Mesenchymal stem cell (in vitro differentiated cells and primary cell): ENCODE measurements around the gene TTBK1. TPM values are rescaled to one million over a fixed set of nuclear protein-coding genes. Genes with fewer than 3 reads are reported as not detected.

Experiments
- DNase-seq: peaks from one replicate; pipeline ENCODE4 v3.0.0-alpha.2; 2013
- H2AFZ ChIP-seq: one replicate; pipeline ENCODE4 v1.6.1; 2013; ENCODE audit warnings: low read depth, mild to moderate bottlenecking, control low read depth, inconsistent platforms, low read length, moderate library complexity
- H2AK5ac ChIP-seq: 2 replicates; pipeline ENCODE4 v1.6.1; 2013; ENCODE audit warnings: low read length, moderate library complexity, mild to moderate bottlenecking, inconsistent platforms; ENCODE audit not compliant: severe bottlenecking
- H2BK120ac ChIP-seq: one replicate; pipeline ENCODE4 v1.6.1; 2013; ENCODE audit warnings: low read depth, mild to moderate bottlenecking, inconsistent platforms, low read length, moderate library complexity
- H2BK12ac ChIP-seq, 2 experiments: one replicate each; pipeline ENCODE4 v1.6.1; 2013; ENCODE audit warnings: inconsistent platforms in 2 of 2, low read length in 2 of 2, mild to moderate bottlenecking in 2 of 2, moderate library complexity in 2 of 2, control low read depth in 1 of 2
- H2BK15ac ChIP-seq: one replicate; pipeline ENCODE4 v1.6.1; 2013; ENCODE audit warnings: mild to moderate bottlenecking, low read depth, inconsistent platforms; ENCODE audit not compliant: poor library complexity, severe bottlenecking
- H2BK5ac ChIP-seq: 2 replicates; pipeline ENCODE4 v1.6.1; 2013; ENCODE audit warnings: low read depth, mild to moderate bottlenecking, low read length, control low read depth, inconsistent platforms; ENCODE audit not compliant: poor library complexity, severe bottlenecking
- H3K14ac ChIP-seq, 2 experiments: one replicate each; pipeline ENCODE4 v1.6.1; 2013; ENCODE audit warnings: inconsistent platforms in 2 of 2, low read length in 2 of 2, control low read depth in 1 of 2, mild to moderate bottlenecking in 1 of 2, moderate library complexity in 1 of 2
- H3K18ac ChIP-seq, 2 experiments: one replicate each; pipeline ENCODE4 v1.6.1; 2013; ENCODE audit warnings: inconsistent platforms in 2 of 2, low read length in 2 of 2, control low read depth in 1 of 2, low read depth in 1 of 2, mild to moderate bottlenecking in 1 of 2
- H3K23ac ChIP-seq, 2 experiments: one replicate each; pipeline ENCODE4 v1.6.1; 2013; ENCODE audit warnings: inconsistent platforms in 2 of 2, low read length in 2 of 2, mild to moderate bottlenecking in 2 of 2, moderate library complexity in 2 of 2, control low read depth in 1 of 2
- H3K27ac ChIP-seq: 2 replicates; pipeline ENCODE4 v1.5.1; 2013; ENCODE audit warnings: mild to moderate bottlenecking, moderate library complexity, low read length, control low read depth, inconsistent platforms; ENCODE audit not compliant: poor library complexity, severe bottlenecking
- H3K27me3 ChIP-seq, 2 experiments: 2 replicates each; pipeline versions ENCODE4 v1.6.1 to v1.7.0; 2013; ENCODE audit warnings: low read length in 2 of 2, mild to moderate bottlenecking in 2 of 2, moderate library complexity in 2 of 2, control low read depth in 1 of 2, inconsistent platforms in 1 of 2; ENCODE audit not compliant: control insufficient read depth in 1 of 2, insufficient read depth in 1 of 2
- H3K36me3 ChIP-seq, 2 experiments: 2 replicates each; pipeline versions ENCODE4 v1.6.1 to v1.7.0; 2013; ENCODE audit warnings: low read length in 2 of 2, control low read depth in 1 of 2, inconsistent platforms in 1 of 2, low read depth in 1 of 2, mild to moderate bottlenecking in 1 of 2; ENCODE audit not compliant: insufficient read depth in 2 of 2, control insufficient read depth in 1 of 2
- H3K4ac ChIP-seq, 2 experiments: one replicate each; pipeline ENCODE4 v1.6.1; 2013; ENCODE audit warnings: inconsistent platforms in 2 of 2, low read length in 2 of 2, mild to moderate bottlenecking in 2 of 2, moderate library complexity in 2 of 2, control low read depth in 1 of 2, low read depth in 1 of 2
- H3K4me1 ChIP-seq: 2 replicates; pipeline ENCODE4 v1.6.1; 2013; ENCODE audit warnings: low read depth, low read length, control low read depth; ENCODE audit not compliant: control insufficient read depth, insufficient read depth
- H3K4me2 ChIP-seq: 2 replicates; pipeline ENCODE4 v1.6.1; 2013; ENCODE audit warnings: low read length, mild to moderate bottlenecking, inconsistent platforms; ENCODE audit not compliant: poor library complexity, severe bottlenecking
- H3K4me3 ChIP-seq, 2 experiments: 2 replicates each; pipeline versions ENCODE4 v1.5.1 to v1.7.0; 2013; ENCODE audit warnings: low read length in 2 of 2, mild to moderate bottlenecking in 2 of 2, control low read depth in 1 of 2, low read depth in 1 of 2; ENCODE audit not compliant: insufficient read depth in 1 of 2
- H3K79me1 ChIP-seq: replicated peaks from 2 replicates; pipeline ENCODE4 v1.6.1; 2013; ENCODE audit warnings: mild to moderate bottlenecking, control low read depth, low read length, inconsistent platforms; ENCODE audit not compliant: poor library complexity, severe bottlenecking
- H3K9ac ChIP-seq: 2 replicates; pipeline ENCODE4 v1.7.0; 2013; ENCODE audit warnings: mild to moderate bottlenecking, low read length, moderate library complexity
- H3K9me3 ChIP-seq: 2 replicates; pipeline ENCODE4 v1.7.0; 2013; ENCODE audit warnings: mild to moderate bottlenecking, low read length; ENCODE audit not compliant: control insufficient read depth
- H4K8ac ChIP-seq: one replicate; pipeline ENCODE4 v1.6.1; 2013; ENCODE audit warnings: inconsistent platforms, mild to moderate bottlenecking, low read length, moderate library complexity
- H4K91ac ChIP-seq: one replicate; pipeline ENCODE4 v1.6.1; 2013; ENCODE audit warnings: mild to moderate bottlenecking, low read length, inconsistent platforms
- WGBS: methylation state at CpG from one replicate; pipeline ENCODE4 v1.1.7; 2013; ENCODE audit warnings: mixed read lengths; 5-methylcytosine and 5-hydroxymethylcytosine counted together
- small RNA-seq: library from polyadenylated mRNA; stranded (forward); fragments of <200 nt; extraction: miRNeasy Mini kit (QIAGEN cat#:217004); gene quantifications from one replicate; pipeline ENCODE3, GENCODE V24; 2013; ENCODE audit warnings: low read depth

The TTBK1 gene

GRCh38 chr6:43334466-43335095, 91.3 kb downstream of the TTBK1 start:
- Histone ChIP-seq H4K91ac (no peak overlapping the region), H3K23ac (no peak overlapping the region), H2AFZ (no peak overlapping the region), H3K4me3 (no peak overlapping the region), H2BK15ac (no peak overlapping the region), H3K4me2 (no peak overlapping the region), H2BK5ac (no peak overlapping the region), H3K4ac (no peak overlapping the region), H3K27me3 (no peaks in the 10 kb centered on the region), H3K79me1 (no peaks in the 10 kb centered on the region), H3K27ac (no peak overlapping the region), H3K4me1 (no peaks in the 10 kb centered on the region), H3K36me3 (peaks cover 16 to 33% of the 10 kb centered on the region in 2 experiments), H3K9me3 (no peaks in the 10 kb centered on the region), H2AK5ac (no peak overlapping the region), H3K9ac (no peak overlapping the region), H3K18ac (no peak overlapping the region), H4K8ac (no peak overlapping the region), H2BK12ac (no peak overlapping the region), H3K14ac (no peak overlapping the region), H2BK120ac (no peak overlapping the region)
- DNase-seq: peak; percentile 73
- WGBS: 80% methylated on average over 1 of the region's 2 CpGs

GRCh38 chr6:43335469-43335868, 92.2 kb downstream of the TTBK1 start:
- Histone ChIP-seq H3K9ac (no peak overlapping the region), H2AFZ (no peak overlapping the region), H2BK12ac (no peak overlapping the region), H3K27me3 (no peaks in the 10 kb centered on the region), H3K27ac (no peak overlapping the region), H3K4ac (no peak overlapping the region), H3K4me1 (no peaks in the 10 kb centered on the region), H2BK15ac (no peak overlapping the region), H2BK5ac (no peak overlapping the region), H3K4me2 (no peak overlapping the region), H3K36me3 (peaks cover 22 to 42% of the 10 kb centered on the region in 2 experiments), H3K14ac (no peak overlapping the region), H2BK120ac (no peak overlapping the region), H3K4me3 (no peak overlapping the region), H3K23ac (no peak overlapping the region), H3K9me3 (no peaks in the 10 kb centered on the region), H4K91ac (no peak overlapping the region), H4K8ac (no peak overlapping the region), H3K18ac (no peak overlapping the region), H2AK5ac (no peak overlapping the region), H3K79me1 (no peaks in the 10 kb centered on the region)
- no peak for DNase-seq
- WGBS: 87% methylated on average over 3 of the region's 3 CpGs

GRCh38 chr6:43336382-43336781, 93.1 kb downstream of the TTBK1 start:
- no peak overlapping the region for H2AFZ ChIP-seq

More at GRCh38 chr6:43336382-43336781, 93.1 kb downstream of the TTBK1 start:
- H2BK12ac ChIP-seq: no peak overlapping the region
- no peak overlapping the region for H2BK120ac ChIP-seq
- H3K9me3 ChIP-seq: no peaks in the 10 kb centered on the region
- no peak overlapping the region for H4K91ac ChIP-seq
- no peak overlapping the region for H4K8ac ChIP-seq
- H3K14ac ChIP-seq: no peak overlapping the region
- H3K36me3 ChIP-seq: peaks cover 22 to 50% of the 10 kb centered on the region in 2 experiments
- H3K4me2 ChIP-seq: no peak overlapping the region
- no peak overlapping the region for H2AK5ac ChIP-seq
- H3K4ac ChIP-seq: no peak overlapping the region
- 95% methylated on average over 3 of the region's 3 CpGs for WGBS
- no peak overlapping the region for H3K18ac ChIP-seq
- no peaks in the 10 kb centered on the region for H3K27me3 ChIP-seq
- no peak overlapping the region for H2BK15ac ChIP-seq
- H3K79me1 ChIP-seq: no peaks in the 10 kb centered on the region
- H3K9ac ChIP-seq: no peak overlapping the region
- H3K4me1 ChIP-seq: no peaks in the 10 kb centered on the region
- H3K4me3 ChIP-seq: no peak overlapping the region
- H3K27ac ChIP-seq: no peak overlapping the region
- no peak for DNase-seq
- H3K23ac ChIP-seq: no peak overlapping the region
- no peak overlapping the region for H2BK5ac ChIP-seq

Small RNA genes within 50 kb of the gene (small RNA-seq; reads per million reads assigned to genes)
- gene RPL12P47: not detected
